Activated CD4-positive, alpha-beta T cell treated with anti-CD3 and anti-CD28 coated beads for 48 hours (primary cell): ENCODE results near the gene C16orf87.

Experiments
- DNase-seq: peaks from one replicate; pipeline ENCODE4 v3.0.0-alpha.2; 2020

Gene C16orf87

GRCh38 chr16:46748775-46749705 lies 81.9 kb downstream of the C16orf87 start:
- no peak for DNase-seq

GRCh38 chr16:46747777-46748651 lies 83.0 kb downstream of the C16orf87 start, which contains the start of gene MYLK3:
Gene MYLK3 (minus strand): TSS chr16:46748344. CDS start chr16:46748193, 151 bp downstream.
- DNase-seq: no peak

- no peak for DNase-seq
These were observed 83.9 kb downstream of the C16orf87 start for GRCh38 chr16:46746821-46747776.
